GM21390 (cell line): ENCODE results near the gene IFIT3.
"Not testable (repeated sequence)": the region's sequence is repeated elsewhere in the genome, so short reads cannot be mapped to it uniquely, and the experiment has no call there.

Experiments
- ATAC-seq: cut with Tn5 transposase; IDR thresholded peaks from one replicate; pipeline ENCODE4 v1.9.1; 2021; ENCODE audit not compliant: unreplicated experiment

The IFIT3 gene, protein sequence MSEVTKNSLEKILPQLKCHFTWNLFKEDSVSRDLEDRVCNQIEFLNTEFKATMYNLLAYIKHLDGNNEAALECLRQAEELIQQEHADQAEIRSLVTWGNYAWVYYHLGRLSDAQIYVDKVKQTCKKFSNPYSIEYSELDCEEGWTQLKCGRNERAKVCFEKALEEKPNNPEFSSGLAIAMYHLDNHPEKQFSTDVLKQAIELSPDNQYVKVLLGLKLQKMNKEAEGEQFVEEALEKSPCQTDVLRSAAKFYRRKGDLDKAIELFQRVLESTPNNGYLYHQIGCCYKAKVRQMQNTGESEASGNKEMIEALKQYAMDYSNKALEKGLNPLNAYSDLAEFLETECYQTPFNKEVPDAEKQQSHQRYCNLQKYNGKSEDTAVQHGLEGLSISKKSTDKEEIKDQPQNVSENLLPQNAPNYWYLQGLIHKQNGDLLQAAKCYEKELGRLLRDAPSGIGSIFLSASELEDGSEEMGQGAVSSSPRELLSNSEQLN

GRCh38 chr10:89327803-89328441 is at the start of gene IFIT3:
TSS of gene IFIT3 (plus strand) at chr10:89327997. CDS start at chr10:89328074, 77 bp downstream.
- peak; percentile 25 for ATAC-seq

- no peak for ATAC-seq
These were observed 49.7 kb upstream of the IFIT3 start for GRCh38 chr10:89278034-89278535.

- ATAC-seq: no peak
These were observed 48.9 kb upstream of the IFIT3 start for GRCh38 chr10:89278900-89279392.

GRCh38 chr10:89279421-89279869 is 48.4 kb upstream of the IFIT3 start:
- no peak for ATAC-seq

DNA sequence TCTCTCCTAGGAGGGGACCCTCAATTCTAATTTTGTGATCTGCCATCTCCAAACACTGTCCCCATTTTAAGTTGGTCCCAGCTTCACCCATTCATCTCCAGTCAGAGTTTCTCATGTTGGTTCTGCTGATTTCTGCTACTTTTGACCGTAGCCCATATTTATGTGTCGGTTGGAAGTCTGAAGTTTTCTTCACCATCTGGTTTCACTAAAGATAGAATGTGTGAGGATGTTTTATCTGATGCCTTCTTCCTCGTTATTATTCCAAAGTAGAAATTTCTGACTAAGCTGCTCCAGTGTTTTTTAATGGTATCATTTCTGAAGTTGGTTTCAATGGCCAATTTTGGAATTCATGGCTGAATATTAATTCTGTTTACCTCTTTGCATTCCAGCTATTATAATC is 47.3 kb upstream of the IFIT3 start:
- no peak for ATAC-seq

GRCh38 chr10:89281606-89282395 is 46.0 kb upstream of the IFIT3 start:
- no peak for ATAC-seq

GRCh38 chr10:89283025-89283935 is 44.5 kb upstream of the IFIT3 start:
- no peak for ATAC-seq

DNA sequence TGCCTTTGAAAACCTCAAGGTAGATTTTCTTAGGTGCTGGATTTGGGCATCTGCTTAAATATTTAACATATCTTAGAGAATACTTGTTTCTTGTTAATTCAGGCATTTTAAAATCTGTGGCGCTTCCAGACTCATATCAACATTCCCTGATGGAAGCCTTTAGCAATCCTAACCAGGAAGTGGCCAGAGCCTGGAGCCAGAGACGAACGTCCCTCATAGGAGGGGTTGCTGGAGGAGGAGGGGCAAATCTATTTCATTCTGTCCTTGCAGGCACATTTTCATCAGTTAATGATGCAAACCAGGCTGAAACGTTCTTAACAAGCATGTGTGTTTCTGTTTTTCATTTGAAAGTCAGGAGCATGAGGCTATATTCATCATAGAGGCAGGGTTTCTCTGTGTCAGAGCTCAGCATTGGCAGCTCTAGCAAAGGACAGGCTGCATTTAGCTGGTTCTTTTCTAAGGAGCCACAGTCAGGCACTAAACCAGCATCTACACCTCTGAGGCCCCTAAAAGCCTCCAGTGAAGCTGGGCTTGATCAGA is 43.8 kb upstream of the IFIT3 start:
- ATAC-seq: no peak

- not testable (repeated sequence) for ATAC-seq
These were observed 43.1 kb upstream of the IFIT3 start for GRCh38 chr10:89284711-89285110.

- ATAC-seq: not testable (repeated sequence)
These were observed 42.5 kb upstream of the IFIT3 start for GRCh38 chr10:89285303-89285702.

GRCh38 chr10:89294721-89295239 is 33.0 kb upstream of the IFIT3 start:
- no peak for ATAC-seq

DNA sequence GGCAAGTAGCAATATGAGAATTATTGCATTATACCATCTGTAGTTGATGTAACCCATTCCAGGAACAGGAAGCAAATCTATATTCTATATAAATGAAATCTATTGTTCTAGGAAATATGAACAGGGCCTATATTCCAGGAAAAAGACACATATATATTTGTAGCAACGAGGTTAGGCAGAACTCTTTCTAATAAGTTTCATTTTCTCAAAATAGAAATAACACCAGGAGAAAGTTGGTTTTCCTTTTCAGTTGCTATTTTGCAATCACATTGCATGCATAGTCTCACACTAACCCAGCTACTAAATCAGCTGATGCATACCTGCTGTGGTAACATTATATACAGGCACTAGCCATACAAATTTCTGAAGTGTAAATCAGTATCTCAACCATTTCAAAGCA is 32.2 kb upstream of the IFIT3 start:
- no peak for ATAC-seq

DNA sequence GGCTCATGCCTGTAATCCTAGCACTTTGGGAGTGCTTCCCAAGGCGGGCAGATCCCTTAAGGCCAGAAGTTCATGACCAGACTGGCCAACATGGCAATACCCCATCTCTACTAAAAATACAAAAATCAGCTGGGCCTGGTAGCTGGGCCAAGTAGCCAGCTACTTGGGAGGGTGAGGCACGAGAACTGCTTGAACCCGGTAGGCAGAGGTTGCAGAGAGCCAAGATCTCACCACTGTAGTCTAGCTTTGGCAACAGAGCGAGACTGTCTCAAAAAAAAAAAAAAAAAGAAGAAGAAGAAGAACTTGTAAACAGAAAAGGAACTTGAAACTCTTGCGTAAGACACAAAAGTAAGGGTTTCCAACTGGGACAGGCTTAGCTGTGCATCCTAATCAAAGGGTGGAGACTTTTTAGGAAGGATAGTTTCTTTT is 31.6 kb upstream of the IFIT3 start:
- no peak for ATAC-seq

DNA sequence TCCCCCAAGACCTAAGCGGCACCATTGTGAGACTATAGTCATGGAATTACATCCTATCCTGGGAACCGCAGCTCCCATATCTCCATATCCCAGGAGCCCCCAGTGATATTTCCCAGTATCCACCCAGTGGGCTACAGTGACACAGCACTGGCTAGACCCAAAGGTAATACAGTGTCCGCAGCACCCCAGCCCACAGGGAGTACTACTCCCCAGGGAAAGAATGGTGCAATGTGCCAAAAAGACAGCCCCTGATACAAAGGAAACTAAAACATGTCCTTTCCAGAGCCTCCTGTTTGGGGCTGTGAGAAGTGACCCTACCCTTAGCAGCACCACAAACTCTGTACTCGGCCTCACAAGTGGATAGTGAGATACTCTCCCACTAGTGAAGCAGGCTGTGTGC is 30.4 kb upstream of the IFIT3 start:
- ATAC-seq: no peak

- ATAC-seq: no peak
These were observed 30.0 kb upstream of the IFIT3 start for GRCh38 chr10:89297791-89298190.

GRCh38 chr10:89299031-89299430 is 28.8 kb upstream of the IFIT3 start:
- no peak for ATAC-seq

- no peak for ATAC-seq
These were observed 26.6 kb upstream of the IFIT3 start for GRCh38 chr10:89301232-89301631.

DNA sequence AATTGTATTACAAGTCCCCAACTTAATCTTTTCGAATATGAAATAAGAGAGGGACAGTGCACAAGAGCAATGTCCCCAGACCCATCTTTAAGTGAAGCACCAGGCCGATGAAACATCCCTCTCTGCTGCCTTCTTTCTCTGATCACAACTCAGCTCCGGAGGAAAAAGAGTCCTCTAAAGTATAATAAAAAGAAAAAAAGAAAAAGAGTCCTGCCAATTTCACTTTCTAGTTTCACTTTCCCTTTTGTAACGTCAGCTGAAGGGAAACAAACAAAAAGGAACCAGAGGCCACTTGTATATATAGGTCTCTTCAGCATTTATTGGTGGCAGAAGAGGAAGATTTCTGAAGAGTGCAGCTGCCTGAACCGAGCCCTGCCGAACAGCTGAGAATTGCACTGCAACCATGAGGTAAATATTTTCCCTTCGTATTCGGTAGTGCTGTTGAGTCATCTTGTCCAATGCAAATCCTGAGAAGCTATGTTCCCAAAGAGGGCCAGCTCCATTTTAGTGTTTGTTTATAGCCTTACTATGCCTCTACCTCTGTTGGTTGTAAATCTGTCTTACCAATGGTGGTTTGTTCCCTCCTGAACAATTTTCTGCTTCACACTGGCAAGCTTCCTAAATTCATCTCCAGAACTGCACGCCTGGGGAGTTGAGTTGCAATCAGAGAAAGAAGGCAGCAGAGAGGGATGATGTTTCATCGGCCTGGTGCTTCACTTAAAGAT is 25.9 kb upstream of the IFIT3 start, which contains the start of gene IFIT2:
Gene IFIT2, plus strand, starts transcription at position 326 of the 725 bp plus-strand sequence. Its CDS starts 78 bp downstream, at position 404.
- peak; percentile 73 for ATAC-seq

- ATAC-seq: no peak
These were observed 25.2 kb upstream of the IFIT3 start for GRCh38 chr10:89302625-89303024.
